ENCODE results near the gene SF3A1. TPM values are rescaled to one million over a fixed set of nuclear protein-coding genes. Genes with fewer than 3 reads are reported as not detected.

SF3A1 gene
- total and polyA plus RNA-seq, 2 of the 8 experiments (the other 6 are each of a cell fraction or from before 2014, with no cell fraction given) = 27.8 to 285 TPM

- Histone ChIP-seq H4K91ac (replicated peaks; ENCODE audit: insufficient read length, low read length) (no peak overlapping the region), H2BK120ac (replicated peaks; ENCODE audit: low read depth, low read length) (no peak overlapping the region), H3K56ac (replicated peaks; ENCODE audit: insufficient read length, low read depth, low read length) (no peak overlapping the region), H3K23ac (ENCODE audit: insufficient read length) (no peak overlapping the region), H3K9ac (replicated peaks in 1 of 4; ENCODE audit: extremely low read depth in 1 of 4, low read depth in 3 of 4, low read length in 3 of 4) (no peak overlapping the region), H3K79me2 (ENCODE audit: control insufficient read depth in 1 of 2, insufficient read depth in 2 of 2, low read length in 2 of 2) (no peaks in the 10 kb centered on the region), H3K14ac (ENCODE audit: insufficient read length) (no peak overlapping the region), H3K4ac (replicated peaks; ENCODE audit: insufficient read length, low read depth, low read length) (no peak overlapping the region), H2BK5ac (ENCODE audit: low read depth, low read length) (no peak overlapping the region), H2AFZ (ENCODE audit: low read length) (no peak overlapping the region), H3K23me2 (ENCODE audit: low read depth, low read length) (no peaks in the 10 kb centered on the region), H2AK5ac (ENCODE audit: low read depth, low read length) (no peak overlapping the region), H3K79me1 (ENCODE audit: low read depth, low read length) (no peaks in the 10 kb centered on the region), H3K27me3 (replicated peaks in 1 of 4; ENCODE audit: control insufficient read depth in 3 of 4, extremely low read depth in 1 of 4, insufficient read depth in 3 of 4, low read length in 3 of 4) (no peaks in the 10 kb centered on the region), H2BK15ac (ENCODE audit: low read length) (no peak overlapping the region), H3K4me3 (ENCODE audit: extremely low read depth in 1 of 4, insufficient read depth in 2 of 4, low read depth in 3 of 4, low read length in 4 of 4) (no peak overlapping the region), H3K36me3 (ENCODE audit: control insufficient read depth in 2 of 4, insufficient read depth in 4 of 4, low read length in 3 of 4) (peaks cover 0 to 6% (median 0%) of the 10 kb centered on the region in 4 experiments; a peak in 3 of 8 replicates), H3K18ac (ENCODE audit: extremely low read depth, low read length) (no peak overlapping the region), H2BK20ac (ENCODE audit: low read length) (no peak overlapping the region), H4K5ac (ENCODE audit: insufficient read length, low read depth, low read length) (no peak overlapping the region), H3K4me1 (replicated peaks in 1 of 4; ENCODE audit: control insufficient read depth in 3 of 4, insufficient read depth in 4 of 4, low read length in 3 of 4) (peaks cover 0 to 6% (median 4%) of the 10 kb centered on the region in 4 experiments; a peak in 5 of 7 replicates), H3K9me3 (ENCODE audit: insufficient read depth in 2 of 2, low read depth in 1 of 2, low read length in 1 of 2) (no peaks in the 10 kb centered on the region), H3K4me2 (ENCODE audit: insufficient read depth in 1 of 2, low read depth in 2 of 2, low read length in 2 of 2) (no peak overlapping the region), H4K8ac (ENCODE audit: extremely low read depth, insufficient read depth, low read length) (no peak overlapping the region), H4K20me1 (replicated peaks in 1 of 2; ENCODE audit: control insufficient read depth in 1 of 2, insufficient read depth in 2 of 2, low read length in 2 of 2) (peaks cover 0 to 4% of the 10 kb centered on the region in 2 experiments), H3K27ac (ENCODE audit: low read depth, low read length) (no peak overlapping the region), H2BK12ac (ENCODE audit: low read depth, low read length) (no peak overlapping the region)
- ChIA-PET POLR2A (ENCODE audit: partially characterized antibody) (interaction anchor here (0.6 to 1.2 kb wide), 3 partner anchors 10 to 339 kb away, joined by 3 to 5 read pairs (median 5); partner anchors contain the start of gene SEC14L2), CTCF (ENCODE audit: partially characterized antibody) (interaction anchor here (0.7 to 1.8 kb wide), 7 partner anchors 10 to 151 kb away, joined by 3 to 5 read pairs (median 4); partner anchors contain the start of gene SEC14L2)
- FAIRE-seq = no peak
- TF ChIP-seq CHD2 (IDR thresholded peaks at IDR 0.05; ENCODE audit: low read length) = no peak
- TF ChIP-seq GABPA (IDR thresholded peaks at IDR 0.05; ENCODE audit: borderline replicate concordance, insufficient read depth, low read length) = no peak
- no peak for DNase-seq (ENCODE audit: low read depth in 1 of 2, low spot score in 2 of 2)
- 93% methylated on average over 6 of the region's 6 CpGs; no CpG with 5 or more reads in 1 of the 2 experiments for WGBS, 2 experiments (ENCODE audit: extremely low coverage in 1 of 2, insufficient coverage in 1 of 2, insufficient read length in 1 of 2, insufficient replicate concordance in 2 of 2, low coverage in 1 of 2, low lambda C conversion rate in 2 of 2, missing lambda C conversion rate in 1 of 2)
Observed at GRCh38 chr22:30406400-30406799, 49.7 kb upstream of the SF3A1 start.
